Activated CD8-positive, alpha-beta memory T cell treated with anti-CD3 and anti-CD28 coated beads for 48 hours (primary cell): ENCODE results near the gene RAET1E.
"Not testable (repeated sequence)": the region's sequence is repeated elsewhere in the genome, so short reads cannot be mapped to it uniquely, and the experiment has no call there.

ENCODE experiments used
- DNase-seq, 3 experiments: peaks; one replicate each; pipeline ENCODE4 v3.0.0-alpha.2; 2020; ENCODE audit warnings: low read depth in 2 of 3, low spot score in 2 of 3

RAET1E gene

DNA sequence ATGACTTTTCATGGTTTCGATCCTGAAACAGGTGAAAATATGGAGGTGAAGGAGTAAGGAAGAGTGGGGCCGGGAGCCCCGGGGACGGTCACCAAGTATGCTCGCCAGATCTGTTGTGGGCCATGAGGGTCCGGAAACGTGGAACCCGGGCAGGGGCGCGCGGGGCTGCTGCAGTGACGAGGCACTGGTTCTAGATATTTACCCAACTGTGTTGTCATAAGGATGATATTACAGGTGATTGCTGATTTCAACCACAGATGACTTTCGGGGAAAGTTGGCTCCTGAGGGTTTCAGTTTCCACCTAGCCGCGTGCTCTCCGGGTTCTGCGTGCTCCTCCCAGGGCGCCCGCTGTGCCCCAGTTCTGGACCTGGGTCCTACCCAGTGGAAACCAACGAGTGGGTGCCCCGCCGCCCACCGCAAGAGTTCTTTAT is 12.8 kb upstream of the RAET1E start:
- no peak for DNase-seq

DNA sequence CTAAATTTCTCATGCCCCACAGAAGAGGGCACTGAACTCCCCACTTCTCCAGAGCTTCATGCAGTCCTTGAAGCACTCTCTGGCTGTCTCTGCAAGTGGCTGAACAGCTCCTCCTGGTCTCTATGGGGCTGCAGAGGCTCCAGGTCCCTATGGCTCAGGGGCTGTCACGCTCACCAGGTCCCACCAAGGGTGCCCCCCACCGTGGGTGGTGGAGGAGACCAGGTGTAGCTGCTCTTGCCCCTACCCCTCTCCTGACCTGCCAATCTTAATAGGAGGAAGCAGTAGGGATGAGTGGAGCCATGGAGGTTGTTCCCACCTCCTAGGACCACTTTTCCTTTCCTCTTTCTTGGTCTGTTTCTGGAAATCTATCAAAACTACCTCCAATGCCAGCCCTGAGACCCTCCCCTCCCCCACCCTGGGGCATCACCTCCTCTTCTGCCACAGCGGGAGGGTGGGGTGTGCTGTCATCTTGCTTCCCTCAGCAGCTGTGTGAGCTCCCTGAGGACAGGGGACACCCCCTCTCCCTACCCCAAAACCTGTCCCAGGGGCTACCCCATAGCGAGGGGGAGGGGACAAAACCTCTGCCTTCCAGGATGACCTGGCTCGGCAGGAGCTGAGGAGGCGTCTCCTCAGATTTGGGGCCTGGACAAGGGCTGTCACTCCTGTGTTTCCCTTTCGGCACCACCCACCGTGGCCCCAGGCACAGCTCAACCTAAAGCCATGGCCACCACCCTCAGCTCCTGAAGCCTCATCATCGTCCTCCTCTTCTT is 12.0 kb upstream of the RAET1E start:
- no peak for DNase-seq

DNA sequence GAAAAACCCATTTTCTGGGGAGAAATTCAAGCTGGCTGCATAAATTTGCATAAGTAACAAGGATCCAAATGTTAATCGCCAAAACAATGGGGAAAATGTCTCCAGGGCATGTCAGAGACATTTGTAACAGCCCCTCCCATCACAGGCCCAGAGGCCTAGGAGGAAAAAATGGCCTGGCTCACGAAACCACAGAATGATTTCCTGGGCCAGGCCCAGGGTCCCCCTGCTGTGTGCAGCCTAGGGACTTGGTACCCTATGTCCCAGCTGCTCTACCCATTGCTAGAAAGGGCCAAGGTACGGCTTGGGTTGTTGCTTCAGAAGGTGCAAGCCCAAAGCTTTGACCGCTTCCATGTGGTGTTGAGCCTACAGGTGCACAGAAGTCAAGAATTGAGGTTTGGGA is 10.6 kb upstream of the RAET1E start:
- DNase-seq: not testable (repeated sequence)

DNA sequence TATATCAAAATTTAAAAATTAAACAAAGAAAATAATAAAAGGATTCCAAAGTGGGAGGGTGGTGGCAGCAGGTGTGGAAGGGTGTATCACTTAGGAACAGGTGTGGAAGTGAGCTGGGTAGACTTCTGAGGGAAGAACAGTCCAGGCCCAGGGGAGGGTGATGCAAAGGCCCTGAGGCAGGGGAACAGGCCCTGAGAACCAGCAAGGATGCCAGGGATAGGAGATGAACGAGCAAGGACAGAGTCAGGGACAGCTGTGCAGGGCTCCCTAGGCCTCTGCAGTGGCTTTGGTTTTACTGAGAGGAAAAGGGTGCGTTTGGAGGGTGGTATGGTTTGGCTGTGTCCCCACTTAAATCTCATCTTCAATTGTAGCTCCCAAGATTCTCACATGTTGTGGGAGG is 9.4 kb upstream of the RAET1E start:
- DNase-seq: no peak

DNA sequence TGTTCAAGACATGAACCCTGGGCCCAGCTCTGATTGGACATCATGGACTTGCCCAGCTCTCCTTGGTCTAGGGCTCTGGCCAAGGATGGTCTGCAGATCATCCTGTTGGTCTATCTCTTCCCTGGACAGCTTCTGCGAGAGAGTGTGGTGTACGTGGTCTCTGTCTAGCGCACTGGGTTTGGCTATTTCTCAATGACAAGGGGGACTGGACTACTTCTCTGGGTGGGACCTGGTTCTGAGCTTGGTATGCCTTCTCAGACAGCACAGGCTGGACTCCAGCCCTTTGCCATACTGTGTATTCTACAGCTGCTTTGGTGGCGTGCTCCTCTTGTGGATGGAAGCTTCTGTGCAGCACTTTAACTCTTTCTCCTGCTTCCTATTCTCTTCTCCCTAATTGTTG is 8.5 kb upstream of the RAET1E start:
- DNase-seq: no peak

DNA sequence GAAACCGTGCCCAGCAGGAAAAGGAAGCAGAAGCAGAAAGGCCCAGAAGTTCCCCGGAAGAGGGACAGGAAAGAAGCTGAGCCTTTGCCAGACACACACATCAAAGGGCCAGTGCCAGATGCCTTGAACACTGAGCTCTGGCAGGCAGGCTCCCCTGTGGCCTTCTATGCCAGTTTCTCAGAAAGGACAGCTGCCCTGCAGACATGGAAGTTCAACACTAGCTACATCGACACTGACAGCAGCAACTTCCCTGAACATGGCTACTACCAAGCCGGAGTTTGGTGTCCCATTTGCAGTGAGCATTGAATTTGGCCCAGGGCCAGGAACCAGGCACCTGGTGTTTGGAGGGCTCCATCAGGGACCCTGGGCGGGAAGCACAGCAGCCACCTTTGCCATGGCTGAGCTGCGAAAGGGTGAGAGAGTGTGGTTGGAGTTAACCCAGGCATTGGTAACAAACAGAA is 8.0 kb upstream of the RAET1E start:
- DNase-seq: no peak

DNA sequence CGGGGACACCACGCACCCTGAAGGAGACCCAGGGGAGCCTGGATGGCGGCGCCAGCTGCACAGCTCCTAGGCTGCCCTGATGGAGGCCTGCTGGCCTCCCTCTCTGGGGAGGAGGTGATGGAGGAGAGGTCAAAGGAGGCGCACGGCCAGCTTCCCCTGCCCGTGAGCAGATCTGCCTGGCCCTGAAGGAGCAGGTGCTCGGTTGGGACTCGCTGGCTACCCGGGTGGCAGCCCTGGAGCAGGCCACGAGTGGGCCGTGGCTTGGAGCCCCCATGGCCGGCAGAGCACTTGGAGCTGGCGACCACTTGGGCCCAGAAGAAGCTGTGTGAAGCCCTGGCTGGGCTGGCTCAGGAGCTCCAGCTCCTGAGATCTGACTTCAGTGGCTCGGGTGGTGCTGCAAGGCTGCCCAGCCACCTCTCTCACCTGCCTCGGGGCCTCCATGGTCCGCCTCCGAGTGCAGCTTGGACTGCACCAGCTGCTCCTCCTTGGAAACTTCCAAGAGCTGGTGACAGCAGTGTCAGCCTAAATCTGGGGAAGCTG is 7.5 kb upstream of the RAET1E start:
- no peak for DNase-seq

DNA sequence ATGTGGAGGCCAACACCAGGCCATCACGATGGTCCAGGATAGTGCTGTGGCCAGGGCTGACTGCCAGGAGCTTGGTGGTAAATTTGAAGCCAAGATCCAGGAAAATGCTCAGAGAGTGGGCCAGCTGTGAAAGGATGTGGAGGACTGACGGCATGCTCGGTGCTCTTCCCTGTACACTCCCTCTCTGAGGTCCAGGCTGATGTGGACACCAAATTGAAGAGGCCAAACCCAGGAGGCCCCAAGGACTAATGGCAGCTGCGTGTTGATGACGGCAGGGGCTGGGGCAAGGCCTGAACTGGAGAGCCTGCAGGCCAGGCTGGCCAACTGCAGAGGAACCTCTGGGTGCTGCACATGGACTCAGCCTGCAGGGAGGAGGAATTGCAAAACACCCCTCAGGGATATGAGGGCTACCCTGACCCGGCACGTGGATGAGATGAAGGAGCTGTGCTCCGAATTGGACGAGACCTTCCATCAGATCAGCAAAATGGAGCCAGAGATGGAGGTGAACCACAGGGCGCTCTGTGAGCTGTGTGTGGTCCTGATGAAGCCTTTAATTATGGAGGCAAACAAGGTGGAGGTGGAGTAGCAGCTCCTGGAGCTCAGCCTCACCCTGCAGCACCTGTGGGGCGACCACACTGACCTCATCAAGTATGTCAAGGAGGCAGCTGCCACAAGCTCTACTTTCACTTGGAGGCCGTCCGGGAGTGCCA is 6.9 kb upstream of the RAET1E start:
- DNase-seq: no peak

DNA sequence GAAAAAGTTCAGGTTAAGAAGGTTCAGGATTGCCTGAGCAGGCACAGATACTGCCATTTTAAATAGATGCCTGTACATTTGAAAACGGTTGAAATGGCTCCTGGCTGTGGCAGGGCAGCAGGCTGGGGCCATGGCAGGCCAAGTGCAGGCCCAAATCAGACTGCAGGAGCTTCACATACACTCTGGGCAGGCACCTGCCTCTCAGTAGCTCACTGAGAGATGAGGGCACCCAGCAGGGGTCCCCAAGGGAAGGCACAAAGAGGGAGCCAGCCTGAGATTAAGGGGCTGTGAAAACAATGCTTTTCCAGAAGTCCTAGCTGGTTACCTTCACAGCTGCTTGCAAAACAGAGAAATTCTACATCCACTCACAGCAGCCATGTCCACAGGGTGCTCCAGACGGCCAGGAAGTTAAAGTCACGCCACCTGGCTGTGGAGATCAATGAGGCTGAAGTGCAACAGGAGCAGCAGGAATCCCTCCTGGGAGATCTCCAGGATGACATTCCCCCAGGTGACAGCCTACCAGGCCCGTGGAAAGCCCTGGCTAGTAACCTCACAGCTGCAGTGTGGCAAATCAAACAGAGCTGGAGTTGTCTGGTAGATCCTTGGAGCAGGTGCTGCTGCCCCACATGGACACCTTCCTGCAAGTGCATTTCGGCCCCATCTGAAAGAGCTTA is 6.2 kb upstream of the RAET1E start:
- no peak for DNase-seq

DNA sequence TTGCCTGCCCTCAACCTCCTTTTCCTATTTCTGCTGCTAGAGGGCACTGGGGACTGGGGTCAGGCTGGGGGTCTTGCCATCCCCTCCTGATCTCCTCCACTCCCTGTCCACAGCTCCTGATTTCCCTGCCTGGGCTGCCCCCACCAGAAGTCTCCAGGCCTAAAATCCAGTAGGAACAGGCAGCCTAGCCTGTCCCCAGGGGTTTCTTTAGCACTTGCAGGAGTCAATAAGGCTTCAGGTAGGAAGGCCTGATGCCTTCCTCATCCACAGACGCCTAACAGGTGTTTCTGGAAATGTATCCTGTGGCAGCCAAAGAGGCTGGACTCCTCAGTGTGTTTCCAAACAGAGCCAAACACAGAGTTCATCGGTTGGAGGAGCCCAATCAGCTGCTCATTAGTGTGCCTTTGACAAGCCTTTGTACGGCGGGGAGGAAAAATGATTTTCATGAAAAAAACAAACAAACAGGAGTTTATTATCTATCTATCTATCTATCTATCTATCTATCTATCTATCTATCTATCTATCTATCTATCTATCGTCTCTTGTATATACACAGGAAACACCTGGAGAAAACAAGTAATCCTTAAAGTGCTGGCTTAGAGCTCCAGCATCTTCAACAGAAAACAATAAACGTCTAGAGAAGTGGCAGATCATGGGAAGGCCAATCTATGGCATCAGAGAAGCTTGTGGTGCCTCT is 3.7 kb upstream of the RAET1E start:
- no peak for DNase-seq

DNA sequence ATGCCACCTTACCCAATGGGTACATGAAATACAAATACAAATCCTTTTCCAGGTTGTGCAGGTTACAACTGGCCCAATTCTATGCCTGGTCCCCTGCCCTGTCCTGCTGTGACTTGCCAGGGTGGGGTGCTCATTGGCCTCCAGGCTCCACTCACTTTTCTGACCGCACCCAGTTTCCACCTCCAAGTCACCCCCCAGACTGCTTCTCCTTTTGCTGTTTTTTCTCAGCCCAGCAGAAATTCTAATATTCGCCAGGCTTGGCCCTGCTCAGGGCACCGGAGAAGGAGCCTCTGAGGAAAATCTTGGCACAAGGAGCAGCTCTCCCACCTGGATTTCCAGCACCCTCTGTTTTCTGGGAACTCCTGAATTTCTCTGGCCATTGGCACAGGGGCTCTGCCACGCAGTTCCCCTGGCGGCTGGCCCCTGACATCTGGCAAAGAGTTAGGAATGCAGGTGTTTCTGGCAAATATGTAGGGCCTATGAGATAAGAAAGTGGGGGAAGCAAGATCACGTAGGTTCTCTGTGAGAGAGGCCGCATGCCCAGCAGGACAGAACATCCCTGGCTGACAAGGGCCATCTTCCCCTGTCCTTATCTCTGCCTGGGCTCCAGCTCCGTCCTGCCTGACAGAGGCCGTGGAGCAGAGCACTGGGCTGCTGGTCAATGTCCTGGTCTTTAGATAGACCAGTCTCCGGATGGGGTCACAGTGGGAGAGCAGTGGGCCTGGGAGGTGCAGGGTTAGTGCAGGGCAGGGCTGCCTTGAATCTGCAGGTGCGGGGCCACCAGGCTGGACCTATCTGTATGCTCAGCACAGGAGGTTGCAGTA is 2.9 kb upstream of the RAET1E start:
- no peak for DNase-seq

DNA sequence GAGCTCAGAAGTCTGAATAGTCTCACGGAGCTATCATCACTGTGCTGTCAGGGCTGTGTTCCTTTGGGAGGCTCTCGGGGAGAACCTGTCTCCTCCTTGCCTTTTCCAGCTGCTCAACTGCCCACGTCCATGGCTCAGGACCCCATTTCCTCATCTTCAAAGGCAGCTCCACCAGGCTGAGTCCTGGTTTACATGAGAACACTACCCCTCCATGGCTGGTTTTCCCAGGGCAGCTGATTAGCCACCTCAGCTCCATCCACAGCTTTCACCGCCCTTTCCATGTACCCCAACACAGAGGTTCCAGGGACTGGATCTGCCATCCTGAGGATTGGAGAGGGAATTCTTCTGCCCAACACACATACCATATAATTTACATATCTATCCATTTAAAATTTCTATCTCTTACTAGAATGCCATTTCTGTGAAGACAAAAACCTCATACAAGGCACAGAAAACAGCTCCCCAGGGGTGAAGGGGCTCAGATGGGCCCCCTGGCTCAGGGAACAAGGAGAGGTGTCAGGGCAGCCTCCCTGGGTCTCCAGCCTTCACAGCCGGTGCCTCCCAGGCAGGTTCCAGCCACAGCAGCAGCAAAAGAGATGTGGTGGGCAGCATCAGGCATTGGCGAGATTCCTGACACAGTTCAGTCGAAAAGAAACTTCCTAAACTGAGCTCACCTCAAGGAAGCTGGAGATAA is 2.2 kb upstream of the RAET1E start:
- DNase-seq: no peak

DNA sequence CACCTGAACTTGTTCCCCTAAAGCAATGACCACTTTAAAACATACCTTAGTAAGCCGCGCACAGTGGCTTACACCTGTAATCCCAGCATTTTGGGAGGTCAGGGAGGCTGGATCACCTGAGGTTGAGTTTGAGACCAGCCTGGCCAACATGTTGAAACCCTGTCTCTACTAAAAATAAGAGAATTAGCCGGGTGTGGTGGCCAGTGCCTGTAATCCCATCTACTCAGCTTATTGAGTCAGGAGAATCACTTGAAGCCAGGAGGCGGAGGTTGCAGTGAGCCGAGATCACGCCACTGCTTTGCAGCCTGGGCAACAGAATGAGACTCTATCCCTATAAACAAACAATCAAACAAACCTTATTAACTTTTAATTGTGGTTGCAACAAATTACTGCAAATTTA is 1.6 kb upstream of the RAET1E start:
- no peak for DNase-seq

DNA sequence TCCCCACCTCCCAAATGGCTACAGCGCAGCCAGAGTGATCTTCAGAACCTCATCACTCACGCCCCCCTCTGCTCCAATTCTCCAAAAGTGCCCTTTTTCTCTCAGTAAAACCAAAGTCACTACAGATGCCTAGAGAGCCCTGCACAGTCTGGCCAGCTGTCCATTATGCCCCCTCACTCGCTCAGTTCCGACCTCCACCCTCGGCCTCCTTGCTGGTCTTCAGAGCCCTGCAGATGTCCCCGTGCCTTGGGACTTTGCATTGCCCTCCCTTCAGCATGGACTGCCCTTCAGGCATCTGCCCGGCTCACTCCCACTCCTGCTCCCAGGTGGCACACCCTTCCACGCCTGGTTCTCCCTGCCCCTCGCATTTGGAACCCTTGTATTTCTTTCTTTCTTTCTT is 1.1 kb upstream of the RAET1E start:
- DNase-seq: no peak

DNA sequence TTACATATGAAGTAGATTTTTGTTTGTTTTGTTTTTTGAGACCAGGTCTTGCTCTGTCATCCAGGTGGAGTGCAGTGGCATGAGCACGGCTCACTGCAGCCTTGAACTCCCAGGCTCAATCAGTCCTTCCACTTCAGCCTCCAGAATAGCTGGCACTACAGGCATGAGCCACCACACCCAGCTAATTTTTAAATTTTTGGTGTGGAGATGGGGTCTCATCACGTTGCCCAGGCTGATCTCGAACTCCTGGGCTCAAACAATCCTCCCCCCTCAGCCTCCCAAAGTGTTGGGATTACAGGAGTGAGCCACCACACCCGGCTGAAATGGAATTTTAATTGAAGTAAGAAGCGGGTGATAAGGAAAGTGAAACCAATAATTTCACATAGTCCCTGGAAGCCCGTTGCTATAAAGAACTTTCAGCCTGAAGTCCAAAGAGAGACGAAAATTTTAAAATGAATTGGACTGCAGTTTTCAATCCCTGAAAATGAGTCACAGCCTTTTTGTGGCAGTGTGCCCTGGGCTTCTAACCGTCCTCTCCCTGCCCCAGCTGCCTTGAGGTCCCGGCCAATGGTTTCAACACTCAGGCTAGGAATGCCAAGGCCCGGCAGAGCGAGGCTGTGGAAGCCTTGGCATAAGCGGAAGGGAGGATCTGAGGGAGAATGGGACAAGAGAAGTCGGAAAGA is 757 bp downstream of the RAET1E start:
- DNase-seq: no peak

DNA sequence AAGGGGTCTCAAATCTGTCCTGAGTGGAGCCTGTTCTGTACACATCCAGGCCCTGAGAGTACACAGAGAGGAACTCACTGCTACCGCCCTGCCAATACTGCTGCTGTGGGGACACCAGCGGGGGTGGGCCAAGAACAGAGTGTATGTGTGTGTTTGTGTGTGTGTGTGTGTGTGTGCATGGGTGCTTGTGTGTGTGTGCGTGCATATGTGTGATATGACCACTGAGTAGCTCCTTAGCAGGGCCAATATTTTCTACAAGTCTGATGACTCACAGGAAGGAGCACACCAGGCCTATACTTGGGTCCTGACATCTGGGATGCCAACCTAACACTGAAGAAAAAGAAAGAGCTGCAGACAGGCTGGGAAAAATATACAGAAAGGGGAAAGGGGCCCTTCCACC is 1.4 kb downstream of the RAET1E start:
- no peak for DNase-seq

DNA sequence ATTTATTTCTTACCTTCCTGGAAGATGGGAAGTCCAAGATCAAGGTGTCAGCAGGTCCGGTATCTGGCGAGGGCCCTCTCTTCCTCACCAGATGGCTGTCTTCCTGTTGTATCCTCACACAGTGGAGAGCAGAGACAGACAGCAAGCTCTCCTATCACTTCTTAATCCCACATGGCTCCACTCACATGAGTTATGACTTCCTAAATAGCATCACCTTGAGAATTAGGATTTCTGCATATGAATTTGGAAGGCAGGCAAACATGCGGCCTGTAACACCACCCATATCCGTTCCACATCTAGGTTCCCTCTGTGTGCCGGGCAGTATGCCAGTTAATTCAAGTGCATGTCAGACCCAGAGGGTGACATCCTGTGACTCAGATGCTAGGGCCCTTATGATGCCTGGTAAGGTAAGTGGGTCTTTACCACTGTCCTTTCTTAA is 2.1 kb downstream of the RAET1E start:
- no peak for DNase-seq

DNA sequence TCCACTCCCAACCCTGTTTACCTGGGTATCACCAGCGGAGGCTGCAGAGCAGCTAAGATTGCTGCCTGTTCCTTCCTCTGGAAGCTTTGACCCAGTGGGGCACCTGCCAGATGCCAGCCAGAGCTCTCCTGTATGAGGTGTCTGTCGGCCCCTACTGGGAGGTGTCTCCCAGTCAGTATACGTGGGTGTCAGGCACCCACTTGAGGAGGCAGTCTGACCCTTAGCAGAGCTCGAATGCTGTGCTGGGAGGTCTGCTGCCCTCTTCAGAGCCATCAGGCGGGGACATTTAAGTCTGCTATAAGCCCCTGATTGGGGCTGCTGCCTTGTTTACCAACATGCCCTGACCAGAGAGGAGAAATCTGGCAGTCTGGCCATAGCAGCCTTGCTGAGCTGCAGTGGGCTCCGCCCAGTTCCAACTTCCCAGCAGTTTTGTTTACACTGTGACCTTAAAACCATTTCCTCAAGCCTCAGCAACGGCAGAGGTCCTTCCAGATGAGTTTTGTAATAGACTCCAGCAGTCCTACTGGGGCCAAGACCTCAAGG is 2.8 kb downstream of the RAET1E start:
- DNase-seq: no peak

DNA sequence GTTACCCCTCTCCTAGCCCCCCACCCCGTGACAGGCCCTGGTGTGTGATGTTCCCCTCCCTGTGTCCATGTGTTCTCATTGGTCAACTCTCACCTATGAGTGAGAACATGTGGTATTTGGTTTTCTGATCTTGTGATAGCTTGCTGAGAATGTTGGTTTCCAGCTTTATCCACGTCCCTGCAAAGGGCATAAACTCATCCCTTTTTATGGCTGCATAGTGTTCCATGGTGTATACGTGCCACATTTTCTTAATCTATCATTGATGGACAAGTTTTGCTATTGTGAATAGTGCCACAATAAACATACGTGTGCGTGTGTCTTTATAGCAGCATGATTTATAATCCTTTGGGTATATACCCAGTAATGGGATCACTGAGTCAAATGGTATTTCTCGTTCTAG is 6.0 kb downstream of the RAET1E start:
- not testable (repeated sequence) for DNase-seq
